PC-9 (cell line): ENCODE measurements around the gene KRT82.

ENCODE experiments used
- CTCF ChIP-seq: fragments of 200-600 bp; sonication (generic); conservative IDR thresholded peaks from 2 replicates; pipeline ENCODE4 v1.6.1; 2017; ENCODE audit warnings: mixed run types, antibody characterized with exemption, mild to moderate bottlenecking, moderate library complexity
- EZH2 ChIP-seq: fragments of 200-600 bp; sonication (generic); IDR thresholded peaks from 2 replicates; pipeline ENCODE4 v1.8.0; 2017; ENCODE audit warnings: antibody characterized with exemption, low read depth

GRCh38 chr12:52377266-52377665, 28.9 kb downstream of the KRT82 start:
- TF ChIP-seq CTCF (no peak), EZH2 (no peak)
